Endothelial cell of umbilical vein (primary cell): ENCODE data around the gene DEGS2. TPM values are rescaled to one million over a fixed set of nuclear protein-coding genes. Genes with fewer than 3 reads are reported as not detected.

Experiments used
- BruUV-seq: library from RNA; stranded (reverse); fragments of 400-500 nt; replicated peaks from 2 replicates; lab custom pipeline; 2021; lab: Mats Ljungman, UMichigan
- CTCF ChIA-PET: fragments of 300-600, 350-600 bp; sonication (Branson Sonifier 250); formaldehyde crosslinking; loops from one replicate; lab custom pipeline; 2021; ENCODE audit warnings: antibody characterized with exemption, inconsistent platforms; lab: Charles Lee
- POLR2A ChIA-PET: fragments of 300-600, 350-600 bp; sonication (Branson Sonifier 250); formaldehyde crosslinking; loops from one replicate; lab custom pipeline; 2021; ENCODE audit warnings: antibody characterized with exemption, inconsistent platforms; lab: Charles Lee
- DNase-seq: peaks from one replicate; pipeline ENCODE4 v3.0.0-alpha.2; 2011; ENCODE audit warnings: low read depth, low spot score
- FAIRE-seq: peaks from 2 replicates; lab custom pipeline; 2011; peaks lifted over from hg19 to GRCh38; lab: Jason Lieb, UNC
- H2AFZ ChIP-seq: 2 replicates; pipeline ENCODE4 v1.6.0; 2012; ENCODE audit warnings: low read depth, low read length, control low read depth, inconsistent platforms
- H3K27ac ChIP-seq: 2 replicates; pipeline ENCODE4 v1.5.1; 2011; ENCODE audit warnings: low read depth, mild to moderate bottlenecking, control low read depth, low read length, moderate library complexity; ENCODE audit not compliant: insufficient read depth
- H3K27me3 ChIP-seq, 2 experiments: 2 replicates each; pipeline versions ENCODE4 v1.6.0 to v1.6.1; 2011; ENCODE audit warnings: low read length in 2 of 2, mixed read lengths in 1 of 2; ENCODE audit not compliant: control insufficient read depth in 2 of 2, insufficient read depth in 2 of 2
- H3K36me3 ChIP-seq, 2 experiments: 2 replicates in 1 of 2; 3 replicates in 1 of 2; pipeline ENCODE4 v1.5.1; 2011; ENCODE audit warnings: low read length in 2 of 2, mild to moderate bottlenecking in 1 of 2, moderate library complexity in 1 of 2; ENCODE audit not compliant: control insufficient read depth in 2 of 2, insufficient read depth in 2 of 2; ENCODE audit errors: extremely low read depth in 1 of 2
- H3K4me1 ChIP-seq: 3 replicates; pipeline ENCODE4 v1.5.1; 2011; ENCODE audit warnings: mild to moderate bottlenecking, low read length; ENCODE audit not compliant: control insufficient read depth, insufficient read depth; ENCODE audit errors: extremely low read depth
- H3K4me2 ChIP-seq: 2 replicates; pipeline ENCODE4 v1.6.1; 2011; ENCODE audit warnings: low read length, control low read depth, mixed read lengths; ENCODE audit not compliant: insufficient read depth
- H3K4me3 ChIP-seq, 3 experiments: fragments of 200-600 bp in 1 of 3; sonication (generic), shearing (Covaris generic) in 1 of 3; replicated peaks in 1 of 3; 2 replicates each; pipeline ENCODE4 v1.5.1; 2011 to 2016; ENCODE audit warnings: control low read depth in 3 of 3, low read length in 3 of 3, mild to moderate bottlenecking in 2 of 3, inconsistent platforms in 1 of 3, low read depth in 1 of 3, moderate library complexity in 1 of 3; ENCODE audit not compliant: insufficient read depth in 1 of 3
- H3K79me2 ChIP-seq: 2 replicates; pipeline ENCODE4 v1.6.0; 2012; ENCODE audit warnings: low read length, inconsistent platforms; ENCODE audit not compliant: control insufficient read depth, insufficient read depth
- H3K9ac ChIP-seq: replicated peaks from 2 replicates; pipeline ENCODE3; 2011; ENCODE audit warnings: low read length, control low read depth; ENCODE audit not compliant: insufficient read depth; ENCODE audit errors: extremely low read depth
- H3K9me1 ChIP-seq: replicated peaks from 3 replicates; pipeline ENCODE4 v1.6.0; 2011; ENCODE audit warnings: mild to moderate bottlenecking, low read length; ENCODE audit not compliant: control insufficient read depth, insufficient read depth; ENCODE audit errors: extremely low read depth
- H3K9me3 ChIP-seq: replicated peaks from 2 replicates; pipeline ENCODE4 v1.5.1; 2012; ENCODE audit warnings: low read length, inconsistent platforms; ENCODE audit not compliant: control insufficient read depth, insufficient read depth
- H4K20me1 ChIP-seq: replicated peaks from 2 replicates; pipeline ENCODE3; 2011; ENCODE audit warnings: mild to moderate bottlenecking, low read length; ENCODE audit not compliant: control insufficient read depth, insufficient read depth; ENCODE audit errors: extremely low read depth
- MYC ChIP-seq: IDR thresholded peaks from one replicate; pipeline ENCODE4 v1.6.1; 2011; ENCODE audit warnings: mild to moderate bottlenecking, low read depth, low read length
- POLR2A ChIP-seq: IDR thresholded peaks from 2 replicates; pipeline ENCODE4 v1.6.1; 2012; ENCODE audit warnings: low read depth, mild to moderate bottlenecking, control low read depth, low read length
- dilution Hi-C: fragments of 300-500 bp; cut with MboI; formaldehyde crosslinking; loops from one replicate; pipeline ENCODE4 v1.15.0; 2019; ENCODE audit warnings: low sequenced_read_pairs; ENCODE audit not compliant: extremely low pct_ligation_motif_present
- intact Hi-C: fragments of 100-400 bp; cut with micrococcal nuclease; formaldehyde crosslinking; loops from one replicate; pipeline ENCODE4 v1.10.0; 2022
- polyA plus RNA-seq, 4 experiments: library from polyadenylated mRNA; depleted of rRNA in 3 of 4; stranded (reverse) in 3 of 4; unstranded in 1 of 4; fragments of >200 nt; gene quantifications; 2 replicates each; pipeline versions ENCODE4 v1.2.1 to v1.2.3, GENCODE V29; 2011 to 2012; ENCODE audit warnings: missing spikeins in 1 of 4
- total RNA-seq: library from RNA; stranded (reverse); gene quantifications from 2 replicates; pipeline ENCODE4 v1.2.3, GENCODE V29; 2021
- TF ChIP-seq, protein P1 (sequence below): IDR thresholded peaks from 2 replicates; pipeline ENCODE4 v1.6.1; 2011; ENCODE audit not compliant: insufficient read depth, insufficient read length

The DEGS2 gene
- total and polyA plus RNA-seq, 2 donors (not counting 3 experiments of a cell fraction or from before 2014, with no cell fraction given) = 0.06 TPM; not detected in 1

DNA sequence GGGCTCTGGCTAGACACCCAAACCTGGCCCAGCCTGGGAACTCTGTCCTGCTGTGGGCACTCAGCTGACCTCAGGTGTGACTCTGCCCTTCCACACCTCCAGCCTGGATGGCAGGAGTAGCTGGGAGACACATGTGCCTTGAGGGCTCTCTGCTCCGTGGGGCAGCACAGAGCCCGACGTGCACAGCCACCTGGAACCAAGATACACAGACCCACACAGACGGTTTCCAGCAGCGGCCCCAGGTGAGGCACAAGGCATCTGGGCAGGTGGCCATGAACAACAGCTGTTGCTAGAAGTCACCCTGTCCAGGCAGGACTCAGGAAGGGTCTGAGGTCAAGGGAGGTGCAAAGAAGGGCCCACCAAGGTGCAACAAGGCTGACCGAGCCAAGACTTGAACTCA lies 5.9 kb downstream of the DEGS2 start:
- peaks cover under 1% of the 10 kb centered on the region in 2 experiments for H3K27me3 ChIP-seq
- BruUV-seq = no TSS peak
- H4K20me1 ChIP-seq = no peaks in the 10 kb centered on the region
- no peaks in the 10 kb centered on the region for H3K9me3 ChIP-seq
- H3K79me2 ChIP-seq = no peaks in the 10 kb centered on the region
- no peak overlapping the region for H2AFZ ChIP-seq
- no peak overlapping the region for H3K9ac ChIP-seq
- no peak overlapping the region for H3K4me2 ChIP-seq
- ChIA-PET CTCF (interaction anchor here (3.7 kb wide), 1 partner anchor 12 kb away, joined by 19 read pairs; no protein-coding TSS in a partner anchor), POLR2A (no interaction called here)
- FAIRE-seq = no peak
- no peak overlapping the region for H3K4me3 ChIP-seq
- no peaks in the 10 kb centered on the region for H3K36me3 ChIP-seq
- H3K9me1 ChIP-seq = no peaks in the 10 kb centered on the region
- H3K4me1 ChIP-seq = no peaks in the 10 kb centered on the region
- H3K27ac ChIP-seq = no peak overlapping the region
- dilution Hi-C loops (no loop called here), intact Hi-C loops (no loop called here)
- TF ChIP-seq, protein P1, sequence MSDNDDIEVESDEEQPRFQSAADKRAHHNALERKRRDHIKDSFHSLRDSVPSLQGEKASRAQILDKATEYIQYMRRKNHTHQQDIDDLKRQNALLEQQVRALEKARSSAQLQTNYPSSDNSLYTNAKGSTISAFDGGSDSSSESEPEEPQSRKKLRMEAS = no peak
- DNase-seq = no peak

DNA sequence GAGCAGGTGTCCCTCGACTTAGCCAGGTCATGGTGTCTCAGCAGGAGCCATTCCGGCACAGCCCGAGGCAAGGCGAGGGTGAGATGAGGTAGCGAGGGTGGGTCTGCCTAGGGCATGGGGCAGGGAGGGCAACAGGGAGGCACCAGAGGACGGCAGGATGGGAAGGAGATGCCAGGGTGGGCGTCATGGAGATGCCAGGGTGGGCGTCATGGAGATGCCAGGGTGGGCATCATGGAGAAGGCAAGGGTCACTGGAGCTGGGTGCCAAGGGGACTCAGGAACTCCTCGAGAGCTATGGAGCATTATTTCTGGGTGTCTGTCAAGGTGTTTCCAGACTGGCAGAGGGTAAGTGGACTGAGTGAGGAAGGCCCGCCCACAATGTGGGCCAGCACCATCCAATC lies 7.4 kb downstream of the DEGS2 start:
- no peak overlapping the region for H3K4me3 ChIP-seq
- H3K27ac ChIP-seq = no peak overlapping the region
- ChIA-PET POLR2A (no interaction called here), CTCF (interaction anchor here (2.0 to 3.7 kb wide), 2 partner anchors 9 to 10 kb away, joined by 6 to 19 read pairs; no protein-coding TSS in a partner anchor)
- H3K4me2 ChIP-seq = no peak overlapping the region
- H3K27me3 ChIP-seq = no peaks in the 10 kb centered on the region
- intact Hi-C loops (no loop called here), dilution Hi-C loops (no loop called here)
- no peak overlapping the region for H3K9ac ChIP-seq
- TF ChIP-seq, protein P1 = no peak
- no peak for TF ChIP-seq MYC
- no peak for TF ChIP-seq POLR2A
- no peaks in the 10 kb centered on the region for H3K9me3 ChIP-seq
- DNase-seq (no peak), FAIRE-seq (no peak)
- no peaks in the 10 kb centered on the region for H3K36me3 ChIP-seq
- BruUV-seq = no TSS peak
- no peaks in the 10 kb centered on the region for H3K9me1 ChIP-seq
- H3K79me2 ChIP-seq = no peaks in the 10 kb centered on the region
- H2AFZ ChIP-seq = no peak overlapping the region
- H3K4me1 ChIP-seq = no peaks in the 10 kb centered on the region
- H4K20me1 ChIP-seq = no peaks in the 10 kb centered on the region
